ENCODE data around the gene PADI4. TPM values are rescaled to one million over a fixed set of nuclear protein-coding genes. Genes with fewer than 3 reads are reported as not detected.

The PADI4 gene
- total RNA-seq: under 1 TPM; 0.65 to 0.71 TPM

GRCh38 chr1:17307946-17308345 is at the start of gene PADI4:
TSS of gene PADI4 (plus strand) at chr1:17308197. CDS start at chr1:17308223, 26 bp downstream.

GRCh38 chr1:17371896-17372295 is 63.9 kb downstream of the PADI4 start, which contains the start of gene PADI6:
TSS of gene PADI6 (plus strand) at chr1:17372196. CDS start at chr1:17372246, 50 bp downstream.

Small RNA genes within 50 kb of the gene (microRNA-seq; reads per million reads assigned to microRNA genes)
- gene MIR3972 (ENCODE audit: borderline microRNAs expressed, borderline replicate concordance): not detected

Other genes starting within 250 kb of the PADI4 start
- gene PADI2, start 188.7 kb upstream of the PADI4 start, total RNA-seq: not detected
- not detected for gene PADI1, start 103.1 kb upstream of the PADI4 start, total RNA-seq
- not detected for gene PADI3, start 59.1 kb upstream of the PADI4 start, total RNA-seq
- gene PADI6, start 64.0 kb downstream of the PADI4 start, total RNA-seq: not detected
- gene RCC2, start 131.5 kb downstream of the PADI4 start, total RNA-seq: 100 to 1,000 TPM; 104 to 107 TPM
- not detected for gene ARHGEF10L, start 231.5 kb downstream of the PADI4 start, total RNA-seq